ENCODE data around the gene SAMD4B.
"Not testable (repeated sequence)": the region's sequence is repeated elsewhere in the genome, so short reads cannot be mapped to it uniquely, and the experiment has no call there.

SAMD4B gene

DNA sequence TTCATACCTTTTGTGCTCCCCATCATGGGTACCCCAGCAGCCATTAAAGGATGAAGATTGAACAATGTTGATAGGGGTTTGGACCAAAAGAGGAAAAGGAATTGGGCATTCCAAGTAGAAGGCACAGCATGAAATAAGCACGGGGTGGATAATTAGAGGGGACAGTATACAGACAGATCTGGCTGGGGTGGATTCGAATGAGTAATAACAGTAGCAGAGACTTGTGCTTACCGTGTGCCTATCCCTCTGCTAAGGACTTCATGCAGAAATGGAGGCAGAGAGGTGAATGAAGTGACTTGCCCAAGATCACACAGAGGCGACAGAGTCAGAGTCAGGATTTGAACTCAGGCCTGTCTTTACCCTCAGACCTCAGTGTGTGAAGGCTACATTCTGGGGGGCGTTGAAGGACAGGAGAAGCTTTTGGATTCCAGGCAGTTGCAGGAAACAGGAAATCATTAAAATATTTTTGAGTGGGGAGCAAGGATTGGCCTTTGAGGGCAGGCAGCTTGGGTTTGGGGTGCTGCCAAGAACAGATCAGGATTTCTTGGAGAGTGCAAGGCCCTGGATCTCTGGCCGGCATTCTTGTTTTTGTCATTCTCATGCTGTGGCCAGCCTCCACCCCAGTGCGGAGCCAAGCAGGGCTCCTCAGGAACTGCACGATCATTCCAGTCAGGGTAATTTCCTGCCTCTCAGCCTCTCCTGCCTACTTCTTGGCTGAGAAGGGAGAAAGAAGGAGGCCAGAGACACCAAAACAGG, 30.0 kb downstream of the SAMD4B start:
- no peak for DNase-seq

GRCh38 chr19:39372941-39373340, 30.7 kb downstream of the SAMD4B start:
- no peak for DNase-seq

- no peak for DNase-seq
These were observed 33.7 kb downstream of the SAMD4B start for GRCh38 chr19:39375929-39376328.

DNA sequence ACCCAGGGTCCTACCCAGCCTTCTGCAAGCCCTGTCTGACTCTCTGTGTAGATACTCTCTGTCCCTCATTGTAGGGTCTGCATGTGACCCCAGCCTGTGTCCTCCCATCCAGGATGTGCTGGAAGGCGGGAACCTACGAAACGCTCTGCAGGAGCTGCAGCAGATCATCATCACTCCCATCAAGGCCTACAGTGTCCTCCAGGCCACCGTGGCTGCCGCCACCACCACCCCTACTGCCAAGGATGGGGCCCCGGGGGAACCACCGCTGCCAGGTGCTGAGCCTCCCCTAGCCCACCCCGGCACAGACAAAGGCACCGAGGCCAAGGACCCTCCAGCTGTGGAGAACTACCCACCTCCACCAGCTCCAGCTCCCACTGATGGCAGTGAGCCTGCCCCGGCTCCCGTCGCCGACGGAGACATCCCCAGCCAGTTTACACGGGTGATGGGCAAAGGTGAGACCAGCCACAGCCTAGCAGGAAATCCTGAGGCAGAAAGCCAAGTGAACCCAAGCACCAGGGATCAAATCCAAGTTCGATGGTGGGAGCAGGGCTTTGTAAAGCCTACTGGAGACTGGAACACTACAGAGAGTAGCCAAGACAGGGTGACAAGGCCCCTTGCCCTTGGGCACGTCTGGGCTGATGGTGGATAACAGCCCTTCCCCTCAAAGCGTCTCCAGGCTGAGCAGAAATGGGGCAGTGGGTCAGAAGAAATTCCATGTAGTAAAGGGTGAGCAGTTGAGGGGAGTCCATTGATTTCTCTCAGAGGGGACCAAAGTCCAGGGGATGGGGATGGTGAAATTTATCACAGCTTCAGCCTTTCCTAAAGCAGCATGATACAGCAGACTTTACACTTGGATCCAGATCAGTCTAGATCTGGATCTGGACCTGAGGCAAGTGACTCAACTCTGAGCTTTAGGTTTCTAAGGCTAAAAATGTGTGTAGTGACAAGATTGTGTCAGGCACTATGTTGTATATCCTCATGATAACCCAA, 35.4 kb downstream of the SAMD4B start:
- DNase-seq: no peak

- not testable (repeated sequence) for DNase-seq
These were observed 37.1 kb downstream of the SAMD4B start for GRCh38 chr19:39379366-39379765.

- no peak for DNase-seq
These were observed 37.7 kb downstream of the SAMD4B start for GRCh38 chr19:39379865-39380396.

GRCh38 chr19:39380521-39381502, 38.6 kb downstream of the SAMD4B start:
- no peak for DNase-seq

DNA sequence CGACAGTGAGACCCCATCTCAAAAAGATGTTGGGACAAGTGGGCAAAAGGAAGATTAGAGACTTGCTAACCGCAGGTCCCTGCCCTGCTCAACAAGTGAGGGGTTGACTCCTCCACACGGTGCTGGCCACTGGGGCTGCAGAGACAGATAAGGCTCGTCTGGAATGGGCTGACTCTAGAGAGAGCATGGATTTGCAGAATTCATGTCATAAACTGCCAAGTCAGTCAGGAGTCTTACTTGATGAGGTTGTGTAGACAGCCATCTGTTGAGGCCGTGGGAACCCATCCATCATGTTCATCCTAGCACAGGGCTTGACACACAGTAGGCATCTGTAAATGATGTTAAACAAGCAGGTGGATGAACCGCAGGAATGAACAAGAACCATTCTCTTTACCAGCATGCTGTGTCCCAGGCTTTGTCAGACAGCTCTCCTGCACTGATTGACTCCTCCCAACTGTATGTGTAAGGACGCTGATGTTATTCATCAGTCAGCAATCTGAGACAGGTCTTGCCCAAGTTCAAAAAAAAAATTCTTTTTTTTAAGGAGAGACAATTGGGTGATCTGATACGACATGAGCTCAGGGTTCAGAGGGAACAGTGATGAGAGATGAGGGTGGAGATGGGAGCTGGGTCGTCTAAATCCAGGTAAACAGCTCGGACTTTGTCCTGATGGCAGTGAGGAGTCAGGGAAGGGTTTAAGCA, 39.8 kb downstream of the SAMD4B start:
- no peak for DNase-seq

DNA sequence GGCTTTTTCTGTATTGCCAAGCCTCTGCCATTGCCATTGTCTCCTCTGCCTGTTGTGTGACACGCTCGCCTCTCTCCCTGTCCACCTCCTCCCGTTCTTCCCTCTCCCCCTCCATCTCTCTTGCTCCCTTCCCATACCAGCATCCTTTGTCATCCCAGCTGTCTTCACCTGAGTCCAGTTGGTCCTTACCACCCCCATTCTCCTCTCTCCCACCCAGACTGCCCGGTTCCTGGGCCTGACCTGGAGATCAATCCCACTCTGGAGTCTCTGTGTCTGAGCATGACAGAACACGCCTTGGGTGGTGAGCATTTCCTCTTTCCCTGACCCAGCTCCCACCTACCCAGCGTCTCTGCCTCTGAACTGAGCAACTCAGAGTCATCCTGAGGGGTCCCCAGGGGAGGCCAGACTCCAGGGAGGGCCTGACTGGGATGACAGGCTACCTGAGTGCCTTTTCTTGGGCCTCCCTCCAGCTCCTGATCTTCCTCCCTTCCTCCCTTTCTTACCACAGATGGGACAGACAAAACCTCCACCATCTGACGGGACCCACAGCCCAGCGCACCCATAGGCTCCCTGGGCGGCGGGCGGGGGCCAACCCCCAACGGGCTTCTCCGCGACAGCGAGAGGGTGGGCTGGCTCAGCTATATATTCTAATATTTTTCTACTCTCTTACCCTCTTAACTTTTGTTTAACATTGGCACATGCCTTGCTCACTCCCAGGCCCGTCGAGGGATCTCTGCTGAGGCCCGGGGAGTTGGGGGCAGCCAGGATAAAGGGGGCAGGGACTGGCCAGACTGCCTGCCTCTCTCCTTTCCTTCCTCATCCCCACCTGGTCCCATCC, 41.0 kb downstream of the SAMD4B start:
- DNase-seq: no peak

- no peak for DNase-seq
These were observed 42.8 kb downstream of the SAMD4B start for GRCh38 chr19:39384839-39385568.

- no peak for DNase-seq
These were observed 43.6 kb downstream of the SAMD4B start for GRCh38 chr19:39385629-39386411.

DNA sequence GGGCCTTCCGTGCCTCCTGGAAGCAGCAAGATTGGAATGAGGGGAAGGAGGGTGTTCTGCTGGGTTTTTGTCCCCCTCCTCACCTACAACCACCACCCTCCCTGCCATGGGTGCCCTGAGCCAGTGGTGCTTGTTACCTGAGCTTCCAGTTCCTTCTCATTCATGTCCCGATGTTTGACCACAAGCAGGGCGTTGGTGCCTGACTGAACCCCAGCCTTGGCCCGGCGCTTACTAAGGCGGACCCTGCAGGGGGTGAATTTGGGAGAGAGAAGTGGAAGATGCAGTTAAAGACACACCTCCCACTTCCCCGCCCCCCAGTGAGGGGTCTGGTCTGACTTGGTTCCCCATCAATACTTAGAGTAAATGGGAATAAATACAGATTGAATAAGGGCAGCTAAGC, 44.3 kb downstream of the SAMD4B start:
- DNase-seq: no peak

DNA sequence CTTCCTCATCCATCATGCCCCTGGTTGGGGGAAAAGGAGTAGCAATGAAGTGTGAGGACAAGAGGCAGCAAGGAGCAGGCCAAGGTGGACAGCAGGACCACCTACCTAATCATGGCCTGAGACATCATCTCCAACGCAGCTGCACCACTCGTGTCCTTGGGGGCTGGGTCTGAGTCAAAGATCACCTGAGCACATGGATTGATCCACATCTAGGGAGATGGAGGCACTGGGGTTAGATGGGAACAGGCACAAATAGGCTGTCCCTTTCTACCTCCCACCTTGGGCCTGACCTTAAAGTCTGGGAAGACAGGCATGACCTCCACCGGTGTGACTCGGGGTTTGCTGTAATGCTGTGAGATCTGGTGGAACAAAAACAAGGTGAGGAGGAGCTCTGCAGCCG, 46.4 kb downstream of the SAMD4B start:
- DNase-seq: no peak

- no peak for DNase-seq
These were observed 47.6 kb downstream of the SAMD4B start for GRCh38 chr19:39389631-39390414.

DNA sequence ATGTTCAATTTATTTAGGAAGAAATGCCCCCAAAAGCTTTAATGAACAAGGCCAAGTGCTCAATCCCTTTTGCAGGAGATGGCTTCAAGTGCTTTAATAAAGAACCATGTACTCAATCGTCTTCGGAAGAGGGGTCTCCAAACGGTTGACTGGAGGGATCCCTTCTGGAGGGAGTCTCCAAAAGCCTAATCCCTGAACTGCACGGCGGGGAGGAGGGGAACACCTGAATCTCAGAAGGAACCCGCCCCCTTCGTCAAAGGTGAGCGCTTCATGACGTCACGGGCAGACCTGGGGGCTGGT, 48.2 kb downstream of the SAMD4B start:
- DNase-seq: no peak

GRCh38 chr19:39390751-39391437, 48.7 kb downstream of the SAMD4B start, which contains the start of the genes MED29 and PAF1:
TSS of gene MED29 (plus strand) at chr19:39391378. CDS start at chr19:39391423, 45 bp downstream.
TSS of gene PAF1 (minus strand) at chr19:39391106. CDS start at chr19:39390864, 242 bp downstream.
- peak; percentile 100 for DNase-seq
